CD14-positive monocyte (primary cell): ENCODE results near the gene MYO7B. TPM values are rescaled to one million over a fixed set of nuclear protein-coding genes. Genes with fewer than 3 reads are reported as not detected.

ENCODE experiments used
- DNase-seq, 3 donors: peaks; one replicate each; pipeline ENCODE4 v3.0.0-alpha.2; 2011 to 2022
- H2AFZ ChIP-seq: 2 replicates; pipeline ENCODE4 v1.6.0; 2012; ENCODE audit warnings: mild to moderate bottlenecking, low read depth, low read length, inconsistent platforms; ENCODE audit not compliant: insufficient read depth, poor library complexity, severe bottlenecking
- H3K27ac ChIP-seq, 2 donors: 1 replicate in 1 of 2; 2 replicates in 1 of 2; pipeline ENCODE4 v1.5.1; 2012 to 2013; ENCODE audit warnings: low read length in 2 of 2, control low read depth in 1 of 2, inconsistent platforms in 1 of 2, low read depth in 1 of 2, mild to moderate bottlenecking in 1 of 2
- H3K27me3 ChIP-seq, 2 donors: one replicate each; pipeline versions ENCODE4 v1.6.0 to v1.6.1; 2011 to 2013; ENCODE audit warnings: low read length in 2 of 2; ENCODE audit not compliant: control insufficient read depth in 2 of 2, insufficient read depth in 2 of 2
- H3K36me3 ChIP-seq, 2 donors: replicated peaks in 1 of 2; 1 replicate in 1 of 2; 2 replicates in 1 of 2; pipeline versions ENCODE4 v1.5.1 to v1.6.1; 2012 to 2013; ENCODE audit warnings: low read length in 2 of 2, control low read depth in 1 of 2, inconsistent platforms in 1 of 2, mild to moderate bottlenecking in 1 of 2; ENCODE audit not compliant: insufficient read depth in 2 of 2, control insufficient read depth in 1 of 2
- H3K4me1 ChIP-seq, 2 donors: 1 replicate in 1 of 2; 2 replicates in 1 of 2; pipeline versions ENCODE4 v1.5.1 to v1.6.1; 2012 to 2013; ENCODE audit warnings: low read length in 2 of 2, control low read depth in 1 of 2, inconsistent platforms in 1 of 2, mild to moderate bottlenecking in 1 of 2, moderate library complexity in 1 of 2; ENCODE audit not compliant: insufficient read depth in 2 of 2, control insufficient read depth in 1 of 2
- H3K4me2 ChIP-seq: replicated peaks from 2 replicates; pipeline ENCODE3; 2012; ENCODE audit warnings: low read length, moderate library complexity, mild to moderate bottlenecking; ENCODE audit not compliant: poor library complexity, severe bottlenecking; ENCODE audit errors: extremely low read depth
- H3K4me3 ChIP-seq, 3 experiments: fragments of 200-600 bp in 1 of 3; sonication (generic) in 1 of 3; replicated peaks in 1 of 3; 1 replicate in 2 of 3; 2 replicates in 1 of 3; pipeline ENCODE4 v1.5.1; 2011 to 2013; ENCODE audit warnings: low read length in 3 of 3, mild to moderate bottlenecking in 3 of 3, control low read depth in 2 of 3, low read depth in 2 of 3, inconsistent platforms in 1 of 3, moderate library complexity in 1 of 3
- H3K79me2 ChIP-seq: 2 replicates; pipeline ENCODE4 v1.6.0; 2012; ENCODE audit warnings: mild to moderate bottlenecking, control low read depth, inconsistent platforms, low read length, moderate library complexity; ENCODE audit not compliant: insufficient read depth
- H3K9ac ChIP-seq: 2 replicates; pipeline ENCODE4 v1.6.0; 2017; ENCODE audit warnings: low read length, mild to moderate bottlenecking; ENCODE audit not compliant: insufficient read depth, poor library complexity, severe bottlenecking
- H3K9me3 ChIP-seq, 2 donors: replicated peaks in 1 of 2; 1 replicate in 1 of 2; 2 replicates in 1 of 2; pipeline versions ENCODE4 v1.5.1 to v1.6.1; 2012 to 2013; ENCODE audit warnings: low read length in 2 of 2, control low read depth in 1 of 2; ENCODE audit not compliant: control insufficient read depth in 1 of 2, insufficient read depth in 1 of 2
- H4K20me1 ChIP-seq: 2 replicates; pipeline ENCODE4 v1.6.0; 2012; ENCODE audit warnings: mild to moderate bottlenecking, low read length, control low read depth, moderate library complexity; ENCODE audit not compliant: insufficient read depth
- H3K27ac Mint-ChIP-seq, 7 donors: one replicate each; pipeline ENCODE4 v1.8.0; 2020; ENCODE audit warnings: mild to moderate bottlenecking in 7 of 7, mixed read lengths in 7 of 7, moderate library complexity in 6 of 7, inconsistent platforms in 2 of 7
- H3K27me3 Mint-ChIP-seq, 3 donors: one replicate each; pipeline ENCODE4 v1.8.0; 2021 to 2022; ENCODE audit warnings: low read depth in 3 of 3, mild to moderate bottlenecking in 3 of 3, mixed read lengths in 3 of 3, moderate library complexity in 3 of 3, inconsistent platforms in 1 of 3
- H3K36me3 Mint-ChIP-seq, 2 donors: one replicate each; pipeline ENCODE4 v1.8.0; 2020; ENCODE audit warnings: mixed read lengths in 2 of 2, inconsistent platforms in 1 of 2, mild to moderate bottlenecking in 1 of 2
- H3K4me1 Mint-ChIP-seq: one replicate; pipeline ENCODE4 v1.8.0; 2020; ENCODE audit warnings: mild to moderate bottlenecking, mixed read lengths
- H3K4me3 Mint-ChIP-seq, 2 donors: one replicate each; pipeline ENCODE4 v1.8.0; 2020; ENCODE audit warnings: mild to moderate bottlenecking in 2 of 2, mixed read lengths in 2 of 2, moderate library complexity in 1 of 2
- H3K9me3 Mint-ChIP-seq, 7 donors: one replicate each; pipeline ENCODE4 v1.8.0; 2020 to 2022; ENCODE audit warnings: mixed read lengths in 7 of 7, mild to moderate bottlenecking in 6 of 7, moderate library complexity in 6 of 7, inconsistent platforms in 2 of 7
- CTCF ChIP-seq: fragments of 200-600 bp; IDR thresholded peaks from one replicate; pipeline ENCODE4 v1.8.0; 2022; ENCODE audit warnings: antibody characterized with exemption, mild to moderate bottlenecking
- WGBS: methylation state at CpG from one replicate; pipeline ENCODE4 v1.1.5; 2013; ENCODE audit warnings: missing lambda C conversion rate; ENCODE audit not compliant: insufficient coverage; 5-methylcytosine and 5-hydroxymethylcytosine counted together
- intact Hi-C, 2 donors: fragments of 100-400 bp; cut with micrococcal nuclease; formaldehyde crosslinking; loops; one replicate each; pipeline versions ENCODE4 v1.15.0 to v1.15.1; 2023
- polyA plus RNA-seq, 3 donors: library from polyadenylated mRNA; depleted of rRNA in 1 of 3; unstranded in 2 of 3; stranded (reverse) in 1 of 3; fragments of 300-500 nt in 2 of 3; fragments of >200 nt in 1 of 3; fragmentation: Illumina TruSeq in 2 of 3; gene quantifications; 1 replicate in 2 of 3; 2 replicates in 1 of 3; pipeline ENCODE4 v1.2.3, GENCODE V29; 2012 to 2021

MYO7B gene
- polyA plus RNA-seq, 3 donors: 7.3 to 9.8 (median 9.0) TPM

DNA sequence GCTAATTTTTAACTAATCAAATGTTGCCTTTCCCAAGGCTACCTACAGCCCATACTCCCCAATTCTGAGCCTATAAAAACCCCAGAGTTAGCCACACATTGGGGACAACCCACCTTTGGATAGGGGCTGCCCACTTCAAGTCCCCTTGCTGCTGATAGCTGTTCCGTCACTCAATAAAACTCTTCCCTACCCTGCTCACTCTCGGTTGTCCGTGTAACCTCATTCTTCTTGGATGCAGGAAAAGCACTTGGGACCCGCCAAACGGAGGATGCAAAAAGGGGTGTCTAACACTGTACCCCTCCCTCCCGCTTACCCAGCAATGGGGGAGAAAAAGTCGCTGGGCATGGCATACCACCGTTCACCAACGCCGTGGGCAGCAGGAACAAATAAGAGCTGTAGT is 21.4 kb upstream of the MYO7B start:
- peaks cover 52 to 72% of the 10 kb centered on the region in 2 donors for H3K36me3 Mint-ChIP-seq
- peaks cover 9% of the 10 kb centered on the region for H3K4me1 Mint-ChIP-seq
- Histone ChIP-seq H3K4me3 (no peak overlapping the region), H3K4me1 (peaks cover 0 to 2% of the 10 kb centered on the region in 2 donors), H3K9me3 (peaks cover 6% of the 10 kb centered on the region in 2 donors), H2AFZ (no peak overlapping the region), H3K36me3 (peaks cover 56 to 92% of the 10 kb centered on the region in 2 donors), H3K27ac (no peak overlapping the region), H3K4me2 (no peak overlapping the region), H3K27me3 (no peaks in the 10 kb centered on the region), H4K20me1 (peaks cover 100% of the 10 kb centered on the region), H3K9ac (no peak overlapping the region), H3K79me2 (peaks cover 100% of the 10 kb centered on the region)
- intact Hi-C loops: no loop called here
- peaks cover 0 to 4% (median 1%) of the 10 kb centered on the region in 3 donors for H3K27me3 Mint-ChIP-seq
- peaks cover 0 to 6% (median 0%) of the 10 kb centered on the region in 7 donors for H3K9me3 Mint-ChIP-seq
- TF ChIP-seq CTCF: no peak
- no peak for DNase-seq
- peak overlapping the region in 1 of 7 donors; percentile 55 for H3K27ac Mint-ChIP-seq
- WGBS: 99% methylated on average over 8 of the region's 10 CpGs
- H3K4me3 Mint-ChIP-seq: no peak overlapping the region

DNA sequence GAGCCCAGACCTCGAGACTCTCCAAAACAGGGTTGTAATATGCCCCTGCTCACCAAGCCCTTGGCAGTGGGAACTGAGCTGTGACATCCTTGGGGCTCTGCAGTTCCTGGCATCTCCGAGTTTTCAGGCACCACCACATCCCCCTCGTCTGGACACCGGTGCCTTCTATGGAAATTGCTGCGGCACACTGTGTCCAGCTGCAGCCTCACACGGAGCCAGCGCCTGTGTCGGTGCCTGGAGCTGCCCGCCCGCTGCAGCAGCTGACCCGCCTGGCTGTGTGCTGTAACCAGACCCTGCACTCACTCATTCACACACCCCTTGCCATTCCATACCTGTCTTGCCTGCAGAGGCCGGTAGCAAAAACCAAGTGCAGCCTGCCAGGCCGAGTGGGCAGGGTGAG is 21.0 kb upstream of the MYO7B start:
- no peak for TF ChIP-seq CTCF
- Mint-ChIP-seq H3K9me3 (peaks cover 0 to 6% (median 0%) of the 10 kb centered on the region in 7 donors), H3K27ac (peak overlapping the region in 3 of 7 donors; percentile 42 to 63 (median 54)), H3K27me3 (peaks cover 0 to 4% (median 1%) of the 10 kb centered on the region in 3 donors), H3K36me3 (peaks cover 53 to 73% of the 10 kb centered on the region in 2 donors), H3K4me3 (no peak overlapping the region), H3K4me1 (peaks cover 8% of the 10 kb centered on the region)
- Histone ChIP-seq H3K27me3 (no peaks in the 10 kb centered on the region), H4K20me1 (peaks cover 97% of the 10 kb centered on the region), H2AFZ (no peak overlapping the region), H3K4me3 (no peak overlapping the region), H3K9ac (no peak overlapping the region), H3K4me1 (no peaks in the 10 kb centered on the region), H3K4me2 (no peak overlapping the region), H3K36me3 (peaks cover 59 to 96% of the 10 kb centered on the region in 2 donors), H3K9me3 (peaks cover 6% of the 10 kb centered on the region in 2 donors), H3K27ac (no peak overlapping the region), H3K79me2 (peaks cover 100% of the 10 kb centered on the region)
- WGBS: 97% methylated on average over 12 of the region's 13 CpGs
- intact Hi-C loops: no loop called here
- no peak for DNase-seq
